HG03558 (cell line): ENCODE results near the gene M6PR.
"Not testable (repeated sequence)": the region's sequence is repeated elsewhere in the genome, so short reads cannot be mapped to it uniquely, and the experiment has no call there.

Experiments
- ATAC-seq: cut with Tn5 transposase; IDR thresholded peaks from one replicate; pipeline ENCODE4 v1.9.1; 2021; ENCODE audit warnings: moderate number of reproducible peaks; ENCODE audit not compliant: unreplicated experiment; ENCODE audit errors: extremely low read depth

The M6PR gene

DNA sequence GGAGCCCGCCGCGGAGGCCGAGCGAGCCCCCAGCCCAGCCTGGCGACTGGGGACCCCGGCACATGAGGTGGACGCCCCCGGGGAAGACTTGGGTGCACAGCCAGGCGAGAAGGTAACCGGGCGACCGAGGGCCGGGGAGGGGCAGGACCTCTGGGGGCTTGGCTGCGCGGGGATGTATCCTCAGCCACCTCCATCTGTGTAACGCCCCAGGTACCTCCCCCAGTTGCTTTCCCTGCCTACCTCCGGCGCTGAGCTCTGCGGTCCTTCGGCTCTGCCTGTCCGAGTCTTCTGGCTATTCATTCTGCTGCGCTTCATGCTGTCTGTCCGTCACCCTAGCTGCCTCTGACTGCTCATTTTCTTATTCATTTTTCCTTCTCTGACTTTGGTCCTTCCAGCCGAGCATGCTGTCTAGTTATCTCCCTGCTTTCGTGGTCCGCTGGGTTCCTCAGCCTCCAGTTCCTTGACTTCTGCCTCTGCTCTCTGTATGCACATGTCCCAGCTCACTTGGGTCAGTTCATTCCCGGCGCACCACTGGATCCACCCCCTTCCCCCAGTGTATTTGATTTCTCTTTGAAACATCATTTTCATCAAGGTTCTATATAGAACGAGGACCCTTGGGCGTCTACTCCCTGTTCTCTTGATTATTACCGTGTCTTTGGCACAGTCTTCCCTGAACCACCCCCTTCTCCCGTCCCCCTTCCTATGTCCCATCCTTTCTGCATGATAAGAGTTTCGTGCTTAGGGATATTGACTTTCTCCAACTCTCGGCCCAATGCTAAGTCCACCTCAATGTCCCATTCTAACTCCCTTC is 34.5 kb downstream of the M6PR start:
- no peak for ATAC-seq

DNA sequence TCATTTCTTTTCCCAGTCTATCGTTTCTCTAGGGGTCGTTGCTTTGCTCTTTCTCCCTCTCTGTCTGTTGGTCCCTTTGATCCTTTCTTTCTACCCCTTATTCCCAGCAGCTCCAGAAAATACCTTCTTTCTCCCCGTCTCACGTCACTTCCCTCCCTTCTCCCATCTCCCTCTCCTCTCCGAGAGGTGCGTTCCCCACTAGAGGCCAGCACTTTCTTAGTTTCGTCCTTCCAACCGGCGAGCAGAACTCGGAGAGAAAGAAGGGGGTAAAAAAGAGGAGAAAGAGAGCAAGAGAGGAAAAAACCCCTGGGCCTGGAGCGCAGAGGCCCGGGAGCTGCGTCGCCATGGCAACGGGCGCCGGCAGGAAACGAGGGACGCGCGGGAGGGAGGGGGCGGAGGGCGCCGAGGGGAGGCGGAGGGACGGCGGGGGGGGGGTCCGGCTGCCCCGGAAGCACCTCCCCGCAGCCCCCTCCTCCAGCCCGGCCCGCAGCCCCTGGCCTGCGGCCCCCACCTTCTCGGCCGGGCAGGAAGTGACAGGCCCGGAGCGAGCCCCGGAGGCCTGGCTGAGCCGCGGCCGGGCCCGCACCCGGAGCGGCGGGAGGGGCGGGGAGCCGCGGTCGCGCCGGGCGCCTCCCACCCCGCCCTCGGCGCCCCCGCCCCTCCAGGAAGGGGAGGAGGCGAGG is 35.3 kb downstream of the M6PR start, which contains the start of gene PHC1:
Gene PHC1 (plus strand): TSS at position 477 of the 683 bp plus-strand sequence. CDS start 3,169 bp downstream, outside the sequence.
- ATAC-seq = not testable (repeated sequence)

DNA sequence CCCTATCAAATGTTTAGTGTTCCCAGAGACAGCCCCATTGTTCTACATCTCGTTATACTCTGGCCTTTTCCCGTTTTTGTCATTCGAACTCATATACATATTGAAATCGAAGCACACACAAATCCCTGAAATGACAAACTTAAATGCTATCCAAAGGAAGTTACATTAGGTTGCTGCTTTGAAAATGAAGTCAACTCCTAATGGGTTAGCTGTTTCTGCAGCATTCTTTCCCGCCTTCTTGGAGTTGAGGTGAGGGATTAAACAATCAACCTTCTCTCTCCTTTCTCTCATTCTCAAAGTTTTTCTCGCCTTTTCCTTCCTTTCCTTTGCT is 35.8 kb downstream of the M6PR start:
- ATAC-seq = no peak

- no peak for ATAC-seq
Observed at GRCh38 chr12:8912914-8913313, 36.5 kb downstream of the M6PR start.

GRCh38 chr12:8911606-8912268 is 37.7 kb downstream of the M6PR start:
- no peak for ATAC-seq

DNA sequence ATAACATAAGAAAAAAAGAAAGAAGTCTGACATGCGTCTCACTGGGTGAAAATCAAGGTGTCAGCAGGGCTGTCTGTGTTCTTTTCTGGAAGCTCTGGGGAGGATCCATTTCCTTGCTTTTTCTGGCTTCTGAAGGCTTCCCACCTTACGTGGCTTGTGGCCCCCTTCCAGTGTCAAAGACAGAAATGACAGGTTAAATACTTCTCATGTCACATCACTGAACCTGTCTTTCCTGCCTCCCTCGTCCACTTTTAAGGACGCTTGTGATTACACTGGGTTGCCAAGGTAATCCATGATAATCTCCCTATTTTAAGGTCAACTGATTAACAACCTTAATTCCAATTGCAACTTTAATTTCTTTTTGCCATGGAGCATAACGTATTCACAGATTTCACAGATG is 39.7 kb downstream of the M6PR start:
- no peak for ATAC-seq

GRCh38 chr12:8907513-8907912 is 41.9 kb downstream of the M6PR start:
- ATAC-seq = no peak

DNA sequence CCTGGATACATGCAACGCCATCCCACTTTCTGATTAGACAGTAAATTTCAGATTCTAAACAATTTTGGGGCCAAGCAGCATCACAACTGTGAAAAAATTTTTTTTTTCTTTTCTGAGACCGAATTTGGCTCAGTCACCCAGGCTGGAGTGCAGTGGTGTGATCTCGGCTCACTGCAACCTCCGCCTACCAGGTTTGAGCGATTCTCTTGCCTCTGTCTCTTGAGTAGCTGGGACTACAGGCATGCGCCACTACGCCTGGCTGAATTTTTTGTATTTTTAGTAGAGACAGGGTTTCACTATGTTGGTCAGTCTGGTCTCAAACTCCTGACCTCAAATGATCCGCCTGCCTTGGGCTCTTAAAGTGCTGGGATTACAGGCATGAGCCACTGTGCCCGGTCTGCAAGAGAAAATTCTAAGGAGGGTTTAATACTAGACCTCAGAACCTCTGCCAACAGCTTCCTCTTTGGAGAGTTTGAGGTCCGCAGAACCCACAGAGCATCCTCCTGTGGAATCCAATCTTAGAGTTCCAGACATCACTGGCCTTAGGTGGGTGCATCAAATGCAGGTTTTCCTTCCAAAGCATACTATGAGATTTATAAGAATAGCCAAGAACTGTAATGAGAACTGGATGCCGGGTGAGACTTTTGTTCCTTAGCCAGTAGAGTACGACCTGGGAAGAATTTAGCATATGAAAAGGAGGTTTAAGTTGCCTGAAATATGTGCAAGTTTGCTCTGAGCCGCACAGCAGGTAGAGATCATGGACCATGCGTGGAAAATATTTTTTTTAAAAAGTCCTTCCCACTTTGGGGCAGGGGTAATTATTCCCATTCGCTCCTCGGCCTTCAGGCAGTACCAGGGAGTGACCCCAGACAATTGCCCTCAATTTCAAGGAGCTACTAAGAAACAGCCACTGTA is 42.9 kb downstream of the M6PR start:
- ATAC-seq = no peak

- ATAC-seq = no peak
Observed at GRCh38 chr12:8905546-8905945, 43.9 kb downstream of the M6PR start.

DNA sequence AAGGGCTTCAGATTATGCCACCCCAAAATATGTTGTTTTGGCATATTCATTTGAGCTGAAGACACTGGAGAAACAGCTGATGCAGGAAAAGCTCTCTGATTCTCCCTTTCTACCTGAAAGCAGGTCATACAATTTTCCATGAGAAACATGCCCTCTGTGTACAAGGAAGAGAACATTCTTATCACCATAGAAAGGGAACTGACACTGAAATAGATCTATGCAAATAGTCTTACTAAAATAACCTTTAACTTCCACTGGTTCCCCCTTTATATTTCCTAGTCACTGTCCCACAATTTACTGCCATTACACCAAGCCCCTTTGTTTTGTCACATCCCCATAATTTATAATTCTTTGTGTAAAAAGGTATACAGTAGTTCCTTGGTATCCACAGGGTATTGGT is 44.8 kb downstream of the M6PR start:
- no peak for ATAC-seq

GRCh38 chr12:8903646-8904045 is 45.8 kb downstream of the M6PR start:
- ATAC-seq = no peak

GRCh38 chr12:8902703-8903102 is 46.7 kb downstream of the M6PR start:
- not testable (repeated sequence) for ATAC-seq

DNA sequence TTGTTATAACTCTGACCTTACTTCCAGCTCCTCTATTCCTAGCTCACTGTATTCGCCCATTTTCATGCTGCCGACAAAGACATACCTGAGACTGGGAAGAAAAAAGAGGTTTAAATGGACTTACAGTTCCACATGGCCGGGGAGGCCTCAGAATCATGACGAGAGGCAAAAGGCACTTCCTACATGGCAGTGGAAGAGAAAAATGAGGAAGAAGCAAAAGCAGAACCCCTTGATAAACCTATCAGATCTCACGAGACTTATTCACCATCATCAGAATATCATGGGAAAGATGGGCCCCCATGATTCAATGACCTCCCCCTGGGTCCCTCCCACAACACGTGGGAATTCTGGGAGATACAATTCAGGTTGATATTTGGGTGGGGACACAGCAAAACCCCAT is 49.6 kb downstream of the M6PR start:
- no peak for ATAC-seq

DNA sequence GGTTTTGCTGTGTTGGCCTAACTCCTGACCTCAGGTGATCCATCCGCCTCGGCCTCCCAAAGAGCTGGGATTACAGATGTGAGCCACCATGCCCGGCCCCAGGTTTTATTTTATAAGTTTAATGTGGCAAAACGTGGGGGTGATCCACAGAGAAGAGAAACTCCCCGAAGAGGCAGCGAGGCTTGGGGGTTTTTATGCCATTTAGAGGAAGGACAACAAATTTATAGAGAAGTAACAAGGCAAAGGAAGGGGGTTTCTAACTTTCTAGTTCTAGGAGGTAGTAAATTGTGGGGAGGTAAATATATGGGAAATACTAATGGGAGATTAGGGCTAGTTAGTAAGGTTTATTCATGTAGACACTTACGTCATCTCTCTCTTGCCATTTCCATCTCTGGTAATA is 52.4 kb downstream of the M6PR start:
- ATAC-seq = no peak

- ATAC-seq = no peak
Observed at GRCh38 chr12:8894986-8895385, 54.5 kb downstream of the M6PR start.

DNA sequence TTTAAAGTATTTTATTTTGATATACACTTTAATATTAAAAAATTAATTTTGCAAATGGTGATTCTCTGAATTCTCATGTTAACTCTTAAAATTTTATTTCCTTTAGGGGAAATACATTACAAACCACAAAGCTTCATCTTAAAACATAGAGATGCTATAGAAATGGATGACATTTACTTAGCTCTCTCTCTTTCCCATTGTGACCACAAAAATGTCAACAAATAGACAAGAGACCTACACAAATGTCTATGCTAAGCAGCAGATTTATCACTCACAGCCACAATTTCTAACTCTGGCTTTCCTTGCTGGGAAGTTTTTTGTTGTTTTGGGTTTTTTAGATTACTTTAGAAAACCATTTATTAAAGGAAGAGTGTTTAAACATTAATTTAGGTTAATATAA is 55.1 kb downstream of the M6PR start:
- no peak for ATAC-seq

- ATAC-seq = no peak
Observed at GRCh38 chr12:8891976-8892375, 57.5 kb downstream of the M6PR start.
